ENCODE results near the gene CRNN. TPM values are rescaled to one million over a fixed set of nuclear protein-coding genes. Genes with fewer than 3 reads are reported as not detected.

Gene CRNN
- total RNA-seq, 3 donors from 2014 or later (not counting 1 experiment from before 2014, with no cell fraction given): not detected

- H3K9me3 ChIP-seq (ENCODE audit: control insufficient read depth, insufficient read depth, low read length): no peaks in the 10 kb centered on the region
- no peak for DNase-seq
- Mint-ChIP-seq H3K27ac (no peak overlapping the region), H3K4me1 (peaks cover 26 to 33% of the 10 kb centered on the region in 2 donors), H3K36me3 (no peaks in the 10 kb centered on the region), H3K9me3 (no peaks in the 10 kb centered on the region), H3K27me3 (ENCODE audit: low read depth in 2 of 2) (peaks cover 17 to 20% of the 10 kb centered on the region in 2 donors), H3K4me3 (no peak overlapping the region)
- H3K27ac ChIP-seq (ENCODE audit: low read length): no peak overlapping the region
- no peak for ATAC-seq
- peaks cover 13% of the 10 kb centered on the region for H3K4me1 ChIP-seq (ENCODE audit: control insufficient read depth, insufficient read depth, low read length)
- no peaks in the 10 kb centered on the region for H3K27me3 ChIP-seq (ENCODE audit: control insufficient read depth, insufficient read depth, low read length)
- H3K36me3 ChIP-seq (ENCODE audit: control insufficient read depth, insufficient read depth, low read length): no peaks in the 10 kb centered on the region
- intact Hi-C loops (cut with micrococcal nuclease): no loop called here
- H3K4me3 ChIP-seq (ENCODE audit: low read length): no peak overlapping the region
- TF ChIP-seq, protein P1, sequence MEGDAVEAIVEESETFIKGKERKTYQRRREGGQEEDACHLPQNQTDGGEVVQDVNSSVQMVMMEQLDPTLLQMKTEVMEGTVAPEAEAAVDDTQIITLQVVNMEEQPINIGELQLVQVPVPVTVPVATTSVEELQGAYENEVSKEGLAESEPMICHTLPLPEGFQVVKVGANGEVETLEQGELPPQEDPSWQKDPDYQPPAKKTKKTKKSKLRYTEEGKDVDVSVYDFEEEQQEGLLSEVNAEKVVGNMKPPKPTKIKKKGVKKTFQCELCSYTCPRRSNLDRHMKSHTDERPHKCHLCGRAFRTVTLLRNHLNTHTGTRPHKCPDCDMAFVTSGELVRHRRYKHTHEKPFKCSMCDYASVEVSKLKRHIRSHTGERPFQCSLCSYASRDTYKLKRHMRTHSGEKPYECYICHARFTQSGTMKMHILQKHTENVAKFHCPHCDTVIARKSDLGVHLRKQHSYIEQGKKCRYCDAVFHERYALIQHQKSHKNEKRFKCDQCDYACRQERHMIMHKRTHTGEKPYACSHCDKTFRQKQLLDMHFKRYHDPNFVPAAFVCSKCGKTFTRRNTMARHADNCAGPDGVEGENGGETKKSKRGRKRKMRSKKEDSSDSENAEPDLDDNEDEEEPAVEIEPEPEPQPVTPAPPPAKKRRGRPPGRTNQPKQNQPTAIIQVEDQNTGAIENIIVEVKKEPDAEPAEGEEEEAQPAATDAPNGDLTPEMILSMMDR (IDR thresholded peaks at IDR 0.05): no peak
- WGBS (ENCODE audit: insufficient coverage): 100% methylated on average over 1 of the region's 1 CpG
Observed at GRCh38 chr1:152457071-152457470, 43.0 kb upstream of the CRNN start.

GRCh38 chr1:152451254-152451653 lies 37.2 kb upstream of the CRNN start:
- Histone ChIP-seq H3K4me1 (ENCODE audit: control insufficient read depth, insufficient read depth, low read length) (no peaks in the 10 kb centered on the region), H3K36me3 (ENCODE audit: control insufficient read depth, insufficient read depth, low read length) (no peaks in the 10 kb centered on the region), H3K27ac (ENCODE audit: low read length) (no peak overlapping the region), H3K27me3 (ENCODE audit: control insufficient read depth, insufficient read depth, low read length) (no peaks in the 10 kb centered on the region), H3K9me3 (ENCODE audit: control insufficient read depth, insufficient read depth, low read length) (no peaks in the 10 kb centered on the region), H3K4me3 (ENCODE audit: low read length) (no peak overlapping the region)
- intact Hi-C loops (cut with micrococcal nuclease): no loop called here
- WGBS (ENCODE audit: insufficient coverage): 65% methylated on average over 5 of the region's 6 CpGs
- ATAC-seq (no peak), DNase-seq (no peak)
- no peaks in the 10 kb centered on the region for H3K9me3 Mint-ChIP-seq
- H3K27ac Mint-ChIP-seq: no peak overlapping the region
- H3K36me3 Mint-ChIP-seq: no peaks in the 10 kb centered on the region
- H3K4me1 Mint-ChIP-seq: no peaks in the 10 kb centered on the region
- no peak overlapping the region for H3K4me3 Mint-ChIP-seq
- TF ChIP-seq, protein P1 (IDR thresholded peaks at IDR 0.05): no peak
- H3K27me3 Mint-ChIP-seq (ENCODE audit: low read depth in 2 of 2): peaks cover 21 to 23% of the 10 kb centered on the region in 2 donors

DNA sequence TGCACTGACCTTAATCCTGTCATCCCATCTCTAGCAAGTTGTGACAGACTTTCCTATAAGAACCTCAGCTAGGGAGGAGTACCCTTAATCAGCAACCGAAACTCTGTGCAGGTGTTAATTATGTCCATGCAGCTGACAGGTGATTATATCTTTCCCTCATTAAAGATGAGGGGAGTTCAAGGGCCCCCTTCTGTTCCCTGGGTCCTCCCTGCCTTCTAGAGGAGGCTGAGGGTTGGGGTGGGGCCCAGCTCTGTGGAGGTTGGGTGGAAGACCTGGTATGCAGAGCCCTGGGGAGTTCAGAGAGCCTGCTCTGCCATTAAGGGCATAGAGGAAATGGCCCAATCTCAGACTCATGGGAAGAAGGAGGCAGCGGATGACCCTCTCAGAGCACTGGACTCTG lies 35.6 kb upstream of the CRNN start:
- no peaks in the 10 kb centered on the region for H3K9me3 Mint-ChIP-seq
- H3K36me3 ChIP-seq (ENCODE audit: control insufficient read depth, insufficient read depth, low read length): no peaks in the 10 kb centered on the region
- no peaks in the 10 kb centered on the region for H3K36me3 Mint-ChIP-seq
- no peak for ATAC-seq
- WGBS (ENCODE audit: insufficient coverage): 88% methylated on average over 1 of the region's 2 CpGs
- no peaks in the 10 kb centered on the region for H3K27me3 ChIP-seq (ENCODE audit: control insufficient read depth, insufficient read depth, low read length)
- no peak overlapping the region for H3K4me3 Mint-ChIP-seq
- peaks cover 15 to 19% of the 10 kb centered on the region in 2 donors for H3K27me3 Mint-ChIP-seq (ENCODE audit: low read depth in 2 of 2)
- TF ChIP-seq, protein P1 (IDR thresholded peaks at IDR 0.05): no peak
- H3K4me1 Mint-ChIP-seq: no peaks in the 10 kb centered on the region
- intact Hi-C loops (cut with micrococcal nuclease): no loop called here
- no peak overlapping the region for H3K27ac Mint-ChIP-seq
- no peak for DNase-seq
- no peak overlapping the region for H3K27ac ChIP-seq (ENCODE audit: low read length)
- H3K4me1 ChIP-seq (ENCODE audit: control insufficient read depth, insufficient read depth, low read length): no peaks in the 10 kb centered on the region
- H3K9me3 ChIP-seq (ENCODE audit: control insufficient read depth, insufficient read depth, low read length): no peaks in the 10 kb centered on the region
- H3K4me3 ChIP-seq (ENCODE audit: low read length): no peak overlapping the region

DNA sequence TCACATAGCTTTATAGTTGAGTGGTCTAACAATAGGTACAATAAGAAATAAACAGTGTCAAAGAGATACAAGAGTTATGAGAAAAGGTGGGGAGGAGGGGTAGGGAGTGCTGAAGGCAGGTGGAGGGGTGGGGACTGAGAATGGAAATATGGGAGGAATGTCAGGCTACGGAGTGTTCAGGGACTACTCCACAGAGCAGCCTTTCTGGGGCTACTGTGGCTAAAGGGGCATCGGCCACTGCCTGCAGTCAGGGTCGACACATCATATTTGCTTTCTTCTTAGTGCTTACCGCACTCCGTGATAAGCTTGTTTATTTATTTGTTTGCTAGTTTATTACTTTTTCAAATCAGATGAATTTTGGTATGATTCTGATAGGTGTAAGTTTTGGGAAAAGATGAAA lies 34.4 kb upstream of the CRNN start:
- intact Hi-C loops (cut with micrococcal nuclease): no loop called here
- no peaks in the 10 kb centered on the region for H3K4me1 ChIP-seq (ENCODE audit: control insufficient read depth, insufficient read depth, low read length)
- H3K36me3 ChIP-seq (ENCODE audit: control insufficient read depth, insufficient read depth, low read length): no peaks in the 10 kb centered on the region
- ATAC-seq: no peak
- no peak overlapping the region for H3K27ac ChIP-seq (ENCODE audit: low read length)
- TF ChIP-seq, protein P1 (IDR thresholded peaks at IDR 0.05): no peak
- Mint-ChIP-seq H3K9me3 (no peaks in the 10 kb centered on the region), H3K36me3 (no peaks in the 10 kb centered on the region), H3K4me3 (no peak overlapping the region), H3K27ac (no peak overlapping the region), H3K27me3 (ENCODE audit: low read depth in 2 of 2) (peaks cover 7 to 17% of the 10 kb centered on the region in 2 donors), H3K4me1 (no peaks in the 10 kb centered on the region)
- DNase-seq: no peak
- no peaks in the 10 kb centered on the region for H3K9me3 ChIP-seq (ENCODE audit: control insufficient read depth, insufficient read depth, low read length)
- no peaks in the 10 kb centered on the region for H3K27me3 ChIP-seq (ENCODE audit: control insufficient read depth, insufficient read depth, low read length)
- 96% methylated on average over 5 of the region's 5 CpGs for WGBS (ENCODE audit: insufficient coverage)
- no peak overlapping the region for H3K4me3 ChIP-seq (ENCODE audit: low read length)

All from natural killer cell (primary cell).